Liver (tissue), 3 donors: ENCODE measurements around the gene PARD6B.

Experiments used
- ATF3 ChIP-seq: IDR thresholded peaks from 2 replicates; pipeline ENCODE4 v1.6.1; 2016; ENCODE audit warnings: antibody characterized with exemption
- CTCF ChIP-seq: fragments of 150-350 bp; IDR thresholded peaks from 2 replicates; pipeline ENCODE4 v1.5.1; 2017; ENCODE audit warnings: improper control_type of control experiment, low read depth, low read length; ENCODE audit not compliant: missing input control
- EGR1 ChIP-seq, 2 donors: IDR thresholded peaks; 2 replicates each; pipeline ENCODE4 v1.6.1; 2016 to 2018; ENCODE audit warnings: antibody characterized with exemption in 2 of 2, low read depth in 2 of 2
- FOXA1 ChIP-seq: IDR thresholded peaks from 2 replicates; pipeline ENCODE4 v1.6.1; 2016; ENCODE audit warnings: antibody characterized with exemption
- HNF4G ChIP-seq: IDR thresholded peaks from 2 replicates; pipeline ENCODE4 v1.6.1; 2016; ENCODE audit warnings: antibody characterized with exemption
- JUND ChIP-seq, 2 donors: IDR thresholded peaks; 2 replicates each; pipeline ENCODE4 v1.6.1; 2016; ENCODE audit warnings: antibody characterized with exemption in 2 of 2
- MAX ChIP-seq: IDR thresholded peaks from 2 replicates; pipeline ENCODE4 v1.6.1; 2016; ENCODE audit warnings: antibody characterized with exemption
- RAD21 ChIP-seq, 2 donors: IDR thresholded peaks; 2 replicates each; pipeline ENCODE4 v1.6.1; 2016; ENCODE audit warnings: antibody characterized with exemption in 2 of 2, mild to moderate bottlenecking in 2 of 2
- REST ChIP-seq: IDR thresholded peaks from 2 replicates; pipeline ENCODE4 v1.6.1; 2016; ENCODE audit warnings: antibody characterized with exemption, mild to moderate bottlenecking
- RXRA ChIP-seq, 2 donors: IDR thresholded peaks; 2 replicates each; pipeline ENCODE4 v1.6.1; 2017 to 2018; ENCODE audit warnings: antibody characterized with exemption in 2 of 2, mild to moderate bottlenecking in 1 of 2
- SP1 ChIP-seq: IDR thresholded peaks from 2 replicates; pipeline ENCODE4 v1.6.1; 2018; ENCODE audit warnings: antibody characterized with exemption, mild to moderate bottlenecking
- TAF1 ChIP-seq: conservative IDR thresholded peaks from 2 replicates; pipeline ENCODE4 v1.6.1; 2016; ENCODE audit warnings: antibody characterized with exemption, mild to moderate bottlenecking
- YY1 ChIP-seq: IDR thresholded peaks from 2 replicates; pipeline ENCODE4 v1.6.1; 2016; ENCODE audit warnings: antibody characterized with exemption, mild to moderate bottlenecking
- ZBTB33 ChIP-seq: IDR thresholded peaks from 2 replicates; pipeline ENCODE4 v1.6.1; 2016; ENCODE audit warnings: antibody characterized with exemption
- donor health status: healthy.
- donor health status: healthy.

- TF ChIP-seq CTCF (no peak), TAF1 (no peak), REST (no peak), RAD21 (IDR thresholded peaks at IDR 0.05) (no peak), MAX (no peak), JUND (IDR thresholded peaks at IDR 0.05) (no peak), SP1 (no peak), RXRA (IDR thresholded peaks at IDR 0.05) (no peak), FOXA1 (no peak), ZBTB33 (no peak), YY1 (no peak), ATF3 (no peak), EGR1 (IDR thresholded peaks at IDR 0.05; ENCODE audit: low read depth in 2 of 2) (no peak), HNF4G (no peak)
Observed at GRCh38 chr20:50784464-50784863, 53.1 kb downstream of the PARD6B start.
